GM12878 (cell line): ENCODE measurements around the gene KRT6B.
"Not testable (repeated sequence)": the region's sequence is repeated elsewhere in the genome, so short reads cannot be mapped to it uniquely, and the experiment has no call there.

Experiments
- CTCF ChIP-seq, 3 experiments: IDR thresholded peaks in 2 of 3; conservative IDR thresholded peaks in 1 of 3; 2 replicates each; pipeline ENCODE4 v1.5.1; 2011; ENCODE audit warnings: low read depth in 3 of 3, low read length in 3 of 3, mild to moderate bottlenecking in 3 of 3, control low read depth in 2 of 3, moderate library complexity in 2 of 3, inconsistent platforms in 1 of 3, mixed read lengths in 1 of 3; ENCODE audit not compliant: control insufficient read depth in 2 of 3, insufficient read depth in 1 of 3; ENCODE audit errors: extremely low read depth in 1 of 3
- MYB ChIP-seq: fragments of 150-350 bp; IDR thresholded peaks from 2 replicates; pipeline ENCODE4 v1.6.1; 2014; ENCODE audit warnings: mild to moderate bottlenecking, low read depth, low read length, borderline replicate concordance
- PAX8 ChIP-seq: fragments of 450-650 bp; IDR thresholded peaks from 2 replicates; pipeline ENCODE4 v1.6.1; 2017; ENCODE audit warnings: mild to moderate bottlenecking, moderate library complexity
- TF ChIP-seq, protein P1 (sequence below): IDR thresholded peaks from 2 replicates; pipeline ENCODE4 v1.6.1; 2012; ENCODE audit warnings: mild to moderate bottlenecking, low read depth, low read length

DNA sequence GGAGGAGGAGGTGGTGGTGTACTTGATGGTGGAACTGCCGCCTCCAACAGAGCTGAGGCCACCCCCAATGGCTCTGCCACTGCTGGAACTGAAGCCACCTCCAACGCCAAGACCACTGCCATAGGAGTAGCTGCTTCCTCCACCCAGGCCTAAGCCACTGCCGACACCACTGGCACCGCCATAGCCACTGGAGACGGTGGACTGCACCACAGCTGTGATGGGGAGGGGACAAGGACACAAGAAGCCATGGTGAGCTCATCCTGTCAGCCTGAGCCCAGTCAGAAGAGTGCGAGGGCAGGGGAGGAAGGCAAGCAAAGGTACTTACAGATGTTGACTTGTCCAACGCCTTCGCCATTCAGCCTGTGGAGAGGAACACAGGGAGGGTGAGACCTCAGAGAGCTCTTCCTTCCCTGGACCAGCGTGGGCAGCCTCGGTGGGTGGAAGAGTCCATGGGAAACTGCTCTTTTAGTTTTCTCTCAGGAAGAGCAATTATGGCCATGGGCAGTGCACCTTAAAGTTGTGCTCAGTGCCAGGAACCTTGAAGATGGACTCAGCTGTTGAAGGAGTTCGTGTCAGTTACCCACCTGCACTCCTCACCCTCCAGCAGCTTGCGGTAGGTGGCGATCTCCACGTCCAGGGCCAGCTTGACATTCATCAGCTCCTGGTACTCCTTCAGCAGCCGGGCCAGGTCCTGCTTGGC lies 35.9 kb upstream of the KRT6B start:
- TF ChIP-seq, protein P1, sequence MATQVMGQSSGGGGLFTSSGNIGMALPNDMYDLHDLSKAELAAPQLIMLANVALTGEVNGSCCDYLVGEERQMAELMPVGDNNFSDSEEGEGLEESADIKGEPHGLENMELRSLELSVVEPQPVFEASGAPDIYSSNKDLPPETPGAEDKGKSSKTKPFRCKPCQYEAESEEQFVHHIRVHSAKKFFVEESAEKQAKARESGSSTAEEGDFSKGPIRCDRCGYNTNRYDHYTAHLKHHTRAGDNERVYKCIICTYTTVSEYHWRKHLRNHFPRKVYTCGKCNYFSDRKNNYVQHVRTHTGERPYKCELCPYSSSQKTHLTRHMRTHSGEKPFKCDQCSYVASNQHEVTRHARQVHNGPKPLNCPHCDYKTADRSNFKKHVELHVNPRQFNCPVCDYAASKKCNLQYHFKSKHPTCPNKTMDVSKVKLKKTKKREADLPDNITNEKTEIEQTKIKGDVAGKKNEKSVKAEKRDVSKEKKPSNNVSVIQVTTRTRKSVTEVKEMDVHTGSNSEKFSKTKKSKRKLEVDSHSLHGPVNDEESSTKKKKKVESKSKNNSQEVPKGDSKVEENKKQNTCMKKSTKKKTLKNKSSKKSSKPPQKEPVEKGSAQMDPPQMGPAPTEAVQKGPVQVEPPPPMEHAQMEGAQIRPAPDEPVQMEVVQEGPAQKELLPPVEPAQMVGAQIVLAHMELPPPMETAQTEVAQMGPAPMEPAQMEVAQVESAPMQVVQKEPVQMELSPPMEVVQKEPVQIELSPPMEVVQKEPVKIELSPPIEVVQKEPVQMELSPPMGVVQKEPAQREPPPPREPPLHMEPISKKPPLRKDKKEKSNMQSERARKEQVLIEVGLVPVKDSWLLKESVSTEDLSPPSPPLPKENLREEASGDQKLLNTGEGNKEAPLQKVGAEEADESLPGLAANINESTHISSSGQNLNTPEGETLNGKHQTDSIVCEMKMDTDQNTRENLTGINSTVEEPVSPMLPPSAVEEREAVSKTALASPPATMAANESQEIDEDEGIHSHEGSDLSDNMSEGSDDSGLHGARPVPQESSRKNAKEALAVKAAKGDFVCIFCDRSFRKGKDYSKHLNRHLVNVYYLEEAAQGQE, result not testable (repeated sequence)
- TF ChIP-seq MYB; CTCF (IDR thresholded peaks at IDR 0.05 in 2 of 3, conservative IDR thresholded peaks at IDR 0.05 in 1 of 3; ENCODE audit: control insufficient read depth in 2 of 3, extremely low read depth in 1 of 3, insufficient read depth in 1 of 3, low read depth in 3 of 3, low read length in 3 of 3); PAX8: not testable (repeated sequence)
